Hepatocyte (in vitro differentiated cells): ENCODE results near the gene SDK1. TPM values are rescaled to one million over a fixed set of nuclear protein-coding genes. Genes with fewer than 3 reads are reported as not detected.

ENCODE experiments used
- DNase-seq: peaks from one replicate; pipeline ENCODE4 v3.0.0-alpha.2; 2016; ENCODE audit warnings: low spot score
- H2AFZ ChIP-seq: fragments of 200-600 bp; sonication (generic); 2 replicates; pipeline ENCODE4 v1.6.0; 2016; ENCODE audit warnings: antibody characterized with exemption, mild to moderate bottlenecking
- H3K27ac ChIP-seq: fragments of 200-600 bp; sonication (generic); 2 replicates; pipeline ENCODE4 v1.5.1; 2016; ENCODE audit warnings: mild to moderate bottlenecking
- H3K27me3 ChIP-seq: fragments of 200-600 bp; sonication (generic); 2 replicates; pipeline ENCODE4 v1.6.1; 2016
- H3K36me3 ChIP-seq: fragments of 200-600 bp; sonication (generic); replicated peaks from 2 replicates; pipeline ENCODE4 v1.5.1; 2016; ENCODE audit warnings: low read depth; ENCODE audit not compliant: insufficient read depth
- H3K4me1 ChIP-seq: fragments of 200-600 bp; sonication (generic); 2 replicates; pipeline ENCODE4 v1.5.1; 2016; ENCODE audit warnings: mild to moderate bottlenecking, moderate library complexity; ENCODE audit not compliant: insufficient read depth
- H3K4me2 ChIP-seq: fragments of 200-600 bp; sonication (generic); 2 replicates; pipeline ENCODE4 v1.6.0; 2016
- H3K4me3 ChIP-seq: fragments of 200-600 bp; sonication (generic); 2 replicates; pipeline ENCODE4 v1.5.1; 2016; ENCODE audit warnings: mild to moderate bottlenecking
- H3K79me2 ChIP-seq: fragments of 200-600 bp; sonication (generic); 2 replicates; pipeline ENCODE4 v1.6.0; 2017; ENCODE audit warnings: mild to moderate bottlenecking
- H3K9me2 ChIP-seq: fragments of 200-600 bp; sonication (generic); replicated peaks from 2 replicates; pipeline ENCODE4 v1.6.0; 2017; ENCODE audit warnings: mild to moderate bottlenecking; ENCODE audit not compliant: insufficient read depth
- H3K9me3 ChIP-seq: fragments of 200-600 bp; sonication (generic); 2 replicates; pipeline ENCODE4 v1.5.1; 2016; ENCODE audit warnings: low read depth, mild to moderate bottlenecking
- H4K20me1 ChIP-seq: fragments of 200-600 bp; sonication (generic); 2 replicates; pipeline ENCODE4 v1.6.0; 2016; ENCODE audit warnings: mild to moderate bottlenecking; ENCODE audit not compliant: insufficient read depth, poor library complexity, severe bottlenecking
- CTCF ChIP-seq: fragments of 200-600 bp; sonication (generic); IDR thresholded peaks from 2 replicates; pipeline ENCODE4 v1.5.1; 2016; ENCODE audit warnings: antibody characterized with exemption, mild to moderate bottlenecking; ENCODE audit not compliant: poor library complexity
- EZH2 ChIP-seq: fragments of 200-600 bp; sonication (generic); IDR thresholded peaks from 2 replicates; pipeline ENCODE4 v1.6.1; 2016; ENCODE audit warnings: antibody characterized with exemption, mild to moderate bottlenecking, borderline replicate concordance
- EZH2phosphoT487 ChIP-seq: fragments of 200-600 bp; sonication (generic); IDR thresholded peaks from one replicate; pipeline ENCODE4 v1.6.1; 2018; ENCODE audit warnings: antibody characterized with exemption, mild to moderate bottlenecking, low read depth, moderate library complexity; ENCODE audit not compliant: unreplicated experiment, severe bottlenecking
- WGBS: methylation state at CpG from one replicate; pipeline ENCODE4 v1.1.6; 2016; ENCODE audit warnings: low lambda C conversion rate; ENCODE audit errors: missing lambda C conversion rate; 5-methylcytosine and 5-hydroxymethylcytosine counted together
- polyA plus RNA-seq: library from polyadenylated mRNA; unstranded; fragments of >200 nt; fragmentation: Nextera tagmentation; extraction: Ambion mirVana; gene quantifications from 2 replicates; pipeline ENCODE4 v1.2.1, GENCODE V29; 2016
- total RNA-seq: library from RNA; depleted of rRNA; stranded (reverse); fragments of >200 nt; gene quantifications from 2 replicates; pipeline ENCODE4 v1.2.3, GENCODE V29; 2014

SDK1 gene
- total and polyA plus RNA-seq, 2 experiments from 2014 or later = 4.3 to 10.0 TPM

GRCh38 chr7:4010061-4010605 is 709.1 kb downstream of the SDK1 start:
- no peak for TF ChIP-seq EZH2phosphoT487
- TF ChIP-seq EZH2 = no peak
- no peak for TF ChIP-seq CTCF
- no peaks in the 10 kb centered on the region for H3K79me2 ChIP-seq
- H4K20me1 ChIP-seq = no peaks in the 10 kb centered on the region
- H3K4me2 ChIP-seq = no peak overlapping the region
- H3K27ac ChIP-seq = no peak overlapping the region
- no peaks in the 10 kb centered on the region for H3K27me3 ChIP-seq
- H3K4me1 ChIP-seq = peaks cover 10% of the 10 kb centered on the region
- H3K9me3 ChIP-seq = no peaks in the 10 kb centered on the region
- H2AFZ ChIP-seq = no peak overlapping the region
- H3K9me2 ChIP-seq = no peaks in the 10 kb centered on the region
- H3K36me3 ChIP-seq = no peaks in the 10 kb centered on the region
- no peak overlapping the region for H3K4me3 ChIP-seq
- no peak for DNase-seq
- WGBS = 96% methylated on average over 13 of the region's 13 CpGs

GRCh38 chr7:4010923-4011656 is 710.0 kb downstream of the SDK1 start:
- Histone ChIP-seq H3K79me2 (no peaks in the 10 kb centered on the region), H3K9me3 (no peaks in the 10 kb centered on the region), H3K4me2 (no peak overlapping the region), H3K27me3 (no peaks in the 10 kb centered on the region), H3K4me3 (no peak overlapping the region), H4K20me1 (no peaks in the 10 kb centered on the region), H2AFZ (no peak overlapping the region), H3K4me1 (peaks cover 10% of the 10 kb centered on the region), H3K36me3 (no peaks in the 10 kb centered on the region), H3K9me2 (no peaks in the 10 kb centered on the region), H3K27ac (no peak overlapping the region)
- WGBS = 81% methylated on average over 30 of the region's 30 CpGs
- TF ChIP-seq EZH2phosphoT487 (no peak), EZH2 (no peak), CTCF (no peak)
- DNase-seq = no peak

- DNase-seq = no peak
- no peak overlapping the region for H3K27ac ChIP-seq
- H3K79me2 ChIP-seq = no peaks in the 10 kb centered on the region
- no peaks in the 10 kb centered on the region for H4K20me1 ChIP-seq
- 69% methylated on average over 10 of the region's 10 CpGs for WGBS
- no peaks in the 10 kb centered on the region for H3K9me3 ChIP-seq
- no peaks in the 10 kb centered on the region for H3K27me3 ChIP-seq
- H3K9me2 ChIP-seq = no peaks in the 10 kb centered on the region
- H3K36me3 ChIP-seq = no peaks in the 10 kb centered on the region
- no peak overlapping the region for H2AFZ ChIP-seq
- no peak overlapping the region for H3K4me2 ChIP-seq
- no peaks in the 10 kb centered on the region for H3K4me1 ChIP-seq
- TF ChIP-seq EZH2 (no peak), EZH2phosphoT487 (no peak), CTCF (no peak)
- no peak overlapping the region for H3K4me3 ChIP-seq
Measured at GRCh38 chr7:4013793-4014192, 712.7 kb downstream of the SDK1 start.
